Measurements from ENCODE around the gene TBC1D17.

The TBC1D17 gene

GRCh38 chr19:49879243-49879963 is 1.9 kb downstream of the TBC1D17 start:
- no peak for DNase-seq

- no peak for DNase-seq
Measured at GRCh38 chr19:49880162-49880869, 2.8 kb downstream of the TBC1D17 start.

- DNase-seq, result no peak
Measured at GRCh38 chr19:49881186-49881585, 3.7 kb downstream of the TBC1D17 start.

GRCh38 chr19:49881672-49882394 is 4.3 kb downstream of the TBC1D17 start:
- peak; percentile 39 for DNase-seq

GRCh38 chr19:49882643-49883042 is 5.1 kb downstream of the TBC1D17 start:
- no peak for DNase-seq

- DNase-seq, result no peak
Measured at GRCh38 chr19:49883094-49883493, 5.6 kb downstream of the TBC1D17 start.

- no peak for DNase-seq
Measured at GRCh38 chr19:49884109-49884508, 6.6 kb downstream of the TBC1D17 start.

GRCh38 chr19:49884760-49885159 is 7.3 kb downstream of the TBC1D17 start:
- DNase-seq, result no peak

- no peak for DNase-seq
Measured at GRCh38 chr19:49887037-49887664, 9.6 kb downstream of the TBC1D17 start.

GRCh38 chr19:49887665-49888509 is 10.4 kb downstream of the TBC1D17 start:
- DNase-seq, result no peak

- DNase-seq, result no peak
Measured at GRCh38 chr19:49888510-49888824, 11.0 kb downstream of the TBC1D17 start.

GRCh38 chr19:49889038-49889686 is 11.7 kb downstream of the TBC1D17 start:
- no peak for DNase-seq

- DNase-seq, result peak; percentile 75
Measured at GRCh38 chr19:49889687-49890348, 12.3 kb downstream of the TBC1D17 start.

GRCh38 chr19:49890349-49891311 is 13.1 kb downstream of the TBC1D17 start:
- DNase-seq, result no peak

- DNase-seq, result no peak
Measured at GRCh38 chr19:49891393-49891792, 13.9 kb downstream of the TBC1D17 start.

GRCh38 chr19:49892716-49893115 is 15.2 kb downstream of the TBC1D17 start:
- DNase-seq, result no peak

- DNase-seq, result no peak
Measured at GRCh38 chr19:49894011-49894664, 16.6 kb downstream of the TBC1D17 start.

GRCh38 chr19:49894879-49895565 is 17.5 kb downstream of the TBC1D17 start:
- no peak for DNase-seq
